HEK293 (cell line): Measurements from ENCODE around the gene RHOF.
A peak's percentile ranks its signal among the peaks of the same experiment; 100 is the strongest.

Experiments used
- CTCF ChIA-PET: fragments of 350-600 bp; formaldehyde crosslinking; extraction: SDS; loops from one replicate; lab custom pipeline; 2021; ENCODE audit warnings: antibody characterized with exemption; lab: Yijun Ruan, JAX
- POLR2A ChIA-PET: fragments of 300-600 bp; formaldehyde crosslinking; extraction: SDS; loops from one replicate; lab custom pipeline; 2020; ENCODE audit warnings: antibody characterized with exemption, inconsistent platforms; lab: Yijun Ruan, JAX
- H3K27ac ChIP-seq: fragments of 200-500 bp; sonication (Bioruptor generic); 2 replicates; pipeline ENCODE4 v1.5.1; 2014; ENCODE audit warnings: low read depth, low read length, control low read depth, inconsistent platforms; ENCODE audit errors: extremely low read depth
- H3K36me3 ChIP-seq, 2 experiments: fragments of 200-500 bp in 1 of 2; sonication (Bioruptor generic) in 1 of 2; 1 replicate in 1 of 2; 2 replicates in 1 of 2; pipeline ENCODE4 v1.5.1; 2014 to 2017; ENCODE audit warnings: inconsistent platforms in 2 of 2, low read length in 2 of 2; ENCODE audit not compliant: control insufficient read depth in 2 of 2, insufficient read depth in 1 of 2
- H3K4me1 ChIP-seq: fragments of 200-500 bp; sonication (Bioruptor generic); 2 replicates; pipeline ENCODE4 v1.5.1; 2014; ENCODE audit warnings: mild to moderate bottlenecking, low read length, inconsistent platforms; ENCODE audit not compliant: control insufficient read depth, insufficient read depth
- H3K4me3 ChIP-seq: 2 replicates; pipeline ENCODE4 v1.5.1; 2011; ENCODE audit warnings: low read depth, mild to moderate bottlenecking, control low read depth, low read length, moderate library complexity
- H3K9me3 ChIP-seq: fragments of 200-500 bp; sonication (Bioruptor generic); 2 replicates; pipeline ENCODE4 v1.5.1; 2014; ENCODE audit warnings: low read depth, low read length, inconsistent platforms; ENCODE audit not compliant: control insufficient read depth, insufficient read depth
- GLIS1 ChIP-seq: fragments of 450-650 bp; formaldehyde crosslinking; IDR thresholded peaks from 2 replicates; pipeline ENCODE4 v1.5.1; 2016; ENCODE audit warnings: missing biosample characterization, missing genetic modification characterization
- GLIS2 ChIP-seq: fragments of 450-650 bp; formaldehyde crosslinking; IDR thresholded peaks from 2 replicates; pipeline ENCODE4 v1.5.1; 2016; ENCODE audit warnings: missing biosample characterization, missing genetic modification characterization
- HIC1 ChIP-seq: fragments of 450-650 bp; formaldehyde crosslinking; IDR thresholded peaks from 2 replicates; pipeline ENCODE4 v1.5.1; 2016; ENCODE audit warnings: missing biosample characterization, missing genetic modification characterization
- KLF1 ChIP-seq: fragments of 450-650 bp; formaldehyde crosslinking; IDR thresholded peaks from 2 replicates; pipeline ENCODE4 v1.5.1; 2016; ENCODE audit warnings: missing biosample characterization, missing genetic modification characterization
- KLF7 ChIP-seq: fragments of 450-650 bp; formaldehyde crosslinking; IDR thresholded peaks from 2 replicates; pipeline ENCODE4 v1.5.1; 2016; ENCODE audit warnings: missing biosample characterization, missing genetic modification characterization, borderline replicate concordance
- MZF1 ChIP-seq: fragments of 450-650 bp; formaldehyde crosslinking; IDR thresholded peaks from 2 replicates; pipeline ENCODE4 v1.5.1; 2017; ENCODE audit warnings: missing biosample characterization, missing genetic modification characterization, borderline replicate concordance
- PRDM10 ChIP-seq: fragments of 450-650 bp; formaldehyde crosslinking; IDR thresholded peaks from 2 replicates; pipeline ENCODE4 v1.5.1; 2016; ENCODE audit warnings: missing biosample characterization, missing genetic modification characterization
- SP2 ChIP-seq: fragments of 450-650 bp; formaldehyde crosslinking; IDR thresholded peaks from 2 replicates; pipeline ENCODE4 v1.5.1; 2016; ENCODE audit warnings: missing biosample characterization, missing genetic modification characterization
- ZBTB20 ChIP-seq: fragments of 450-650 bp; formaldehyde crosslinking; IDR thresholded peaks from 2 replicates; pipeline ENCODE4 v1.5.1; 2016; ENCODE audit warnings: missing biosample characterization, missing genetic modification characterization
- ZBTB26 ChIP-seq: fragments of 450-650 bp; formaldehyde crosslinking; optimal IDR thresholded peaks from 2 replicates; pipeline ENCODE3; 2016; ENCODE audit warnings: missing biosample characterization, mild to moderate bottlenecking, missing genetic modification characterization
- ZBTB7A ChIP-seq: fragments of 450-650 bp; formaldehyde crosslinking; IDR thresholded peaks from 2 replicates; pipeline ENCODE4 v1.5.1; 2016; ENCODE audit warnings: low read depth, missing biosample characterization, missing genetic modification characterization
- ZNF10 ChIP-seq: fragments of 450-650 bp; formaldehyde crosslinking; IDR thresholded peaks from 2 replicates; pipeline ENCODE4 v1.5.1; 2017; ENCODE audit warnings: missing biosample characterization, missing genetic modification characterization
- ZNF157 ChIP-seq: fragments of 450-650 bp; formaldehyde crosslinking; IDR thresholded peaks from 2 replicates; pipeline ENCODE4 v1.5.1; 2016; ENCODE audit warnings: missing biosample characterization, missing genetic modification characterization
- ZNF292 ChIP-seq: fragments of 450-650 bp; formaldehyde crosslinking; IDR thresholded peaks from 2 replicates; pipeline ENCODE4 v1.5.1; 2016; ENCODE audit warnings: low read depth, missing biosample characterization, missing genetic modification characterization, borderline replicate concordance
- ZNF335 ChIP-seq: fragments of 450-650 bp; formaldehyde crosslinking; conservative IDR thresholded peaks from 2 replicates; pipeline ENCODE4 v1.5.1; 2016; ENCODE audit warnings: missing biosample characterization, missing genetic modification characterization
- ZNF341 ChIP-seq: fragments of 450-650 bp; formaldehyde crosslinking; IDR thresholded peaks from 2 replicates; pipeline ENCODE4; 2016; ENCODE audit warnings: low read depth, missing biosample characterization, missing genetic modification characterization
- ZNF354C ChIP-seq: fragments of 450-650 bp; formaldehyde crosslinking; IDR thresholded peaks from 2 replicates; pipeline ENCODE4 v1.5.1; 2016; ENCODE audit warnings: missing biosample characterization, missing genetic modification characterization, low read depth, borderline replicate concordance
- ZNF404 ChIP-seq: fragments of 450-650 bp; formaldehyde crosslinking; IDR thresholded peaks from 2 replicates; pipeline ENCODE4 v1.5.1; 2017; ENCODE audit warnings: missing biosample characterization, missing genetic modification characterization
- ZNF416 ChIP-seq: fragments of 450-650 bp; formaldehyde crosslinking; IDR thresholded peaks from 2 replicates; pipeline ENCODE4 v1.5.1; 2016; ENCODE audit warnings: missing biosample characterization, missing genetic modification characterization
- ZNF514 ChIP-seq: fragments of 450-650 bp; formaldehyde crosslinking; IDR thresholded peaks from 2 replicates; pipeline ENCODE4 v1.5.1; 2016; ENCODE audit warnings: missing biosample characterization, missing genetic modification characterization
- ZNF580 ChIP-seq: fragments of 450-650 bp; formaldehyde crosslinking; IDR thresholded peaks from 2 replicates; pipeline ENCODE4 v1.5.1; 2016; ENCODE audit warnings: missing biosample characterization, missing genetic modification characterization
- ZNF585B ChIP-seq: fragments of 450-650 bp; formaldehyde crosslinking; IDR thresholded peaks from 2 replicates; pipeline ENCODE4 v1.5.1; 2016; ENCODE audit warnings: missing biosample characterization, missing genetic modification characterization
- ZNF629 ChIP-seq: fragments of 450-650 bp; formaldehyde crosslinking; IDR thresholded peaks from 2 replicates; pipeline ENCODE4 v1.5.1; 2017; ENCODE audit warnings: missing biosample characterization, missing genetic modification characterization
- ZNF701 ChIP-seq: fragments of 450-650 bp; formaldehyde crosslinking; IDR thresholded peaks from 2 replicates; pipeline ENCODE4 v1.5.1; 2016; ENCODE audit warnings: missing biosample characterization, missing genetic modification characterization
- ZNF707 ChIP-seq: fragments of 450-650 bp; formaldehyde crosslinking; IDR thresholded peaks from 2 replicates; pipeline ENCODE4 v1.5.1; 2016; ENCODE audit warnings: missing biosample characterization, missing genetic modification characterization
- ZNF76 ChIP-seq: fragments of 450-650 bp; formaldehyde crosslinking; IDR thresholded peaks from 2 replicates; pipeline ENCODE4; 2016; ENCODE audit warnings: low read depth, missing biosample characterization, missing genetic modification characterization, borderline replicate concordance
- ZNF768 ChIP-seq: fragments of 450-650 bp; formaldehyde crosslinking; IDR thresholded peaks from 2 replicates; pipeline ENCODE4 v1.5.1; 2018; ENCODE audit warnings: missing biosample characterization, mild to moderate bottlenecking, missing genetic modification characterization
- ZNF792 ChIP-seq: fragments of 450-650 bp; formaldehyde crosslinking; IDR thresholded peaks from 2 replicates; pipeline ENCODE4 v1.5.1; 2016; ENCODE audit warnings: missing biosample characterization, missing genetic modification characterization
- ZXDB ChIP-seq: fragments of 450-650 bp; formaldehyde crosslinking; IDR thresholded peaks from 2 replicates; pipeline ENCODE4 v1.5.1; 2016; ENCODE audit warnings: missing biosample characterization, missing genetic modification characterization

Gene RHOF

GRCh38 chr12:121794534-121795033, 1.1 kb upstream of the RHOF start (continued):
- peak; percentile 62; the same call in 1 of the 2 replicates for TF ChIP-seq PRDM10 (tag by site-specific recombination)
- TF ChIP-seq GLIS2 (tag by site-specific recombination), result peak; percentile 81; the same call in 1 of the 2 replicates
- TF ChIP-seq ZBTB20 (tag by site-specific recombination), result peak; percentile 32; the same call in 1 of the 2 replicates
- no peak for TF ChIP-seq ZNF585B (tag by site-specific recombination)
- TF ChIP-seq ZNF157 (tag by site-specific recombination), result no peak
- TF ChIP-seq ZNF335 (tag by site-specific recombination), result 0 out of 2 replicates have a peak, but pooled peaks have one; percentile 1
- 0 out of 2 replicates have a peak, but pooled peaks have one; percentile 8 for TF ChIP-seq KLF7
- no peak for TF ChIP-seq ZNF404 (tag by site-specific recombination)
- no peak for TF ChIP-seq ZNF792 (tag by site-specific recombination)
- TF ChIP-seq SP2 (tag by site-specific recombination), result no peak
- no peak; the same call in none of the 2 replicates for TF ChIP-seq KLF1 (tag by site-specific recombination)
- no peak for TF ChIP-seq ZXDB (tag by site-specific recombination)
- no peak for TF ChIP-seq ZNF701 (tag by site-specific recombination)
- 0 out of 2 replicates have a peak, but pooled peaks have one; percentile 19 for TF ChIP-seq ZNF76 (tag by site-specific recombination)
- TF ChIP-seq MZF1 (tag by site-specific recombination), result peak; percentile 88
- TF ChIP-seq ZNF768 (tag by site-specific recombination), result no peak
- TF ChIP-seq HIC1 (tag by site-specific recombination), result no peak
- peak; percentile 65; the same call in 1 of the 2 replicates for TF ChIP-seq ZNF10
- TF ChIP-seq GLIS1, result peak; percentile 27

GRCh38 chr12:121793838-121794533, 498 bp upstream of the RHOF start:
- peak overlapping the region; percentile 0; the same call in 1 of the 2 replicates for H3K27ac ChIP-seq
- CTCF ChIA-PET, result interaction anchor here (0.6 to 9.8 kb wide), 68 partner anchors 14 to 660 kb away, joined by 3 to 393 read pairs (median 5); partner anchors contain the start of genes HPD, ORAI1, PSMD9 and SETD1B
- TF ChIP-seq ZNF10, result no peak
- no peak for TF ChIP-seq ZNF292 (tag by site-specific recombination)
- no peak for TF ChIP-seq ZNF416 (tag by site-specific recombination)
- peak; percentile 76 for TF ChIP-seq ZNF629 (tag by site-specific recombination)
- no peak for TF ChIP-seq ZNF707 (tag by site-specific recombination)
- TF ChIP-seq ZBTB26 (tag by site-specific recombination), result peak; percentile 94
- TF ChIP-seq ZNF354C (tag by site-specific recombination), result no peak
- TF ChIP-seq ZNF580 (tag by site-specific recombination), result no peak; the same call in 1 of the 2 replicates
- no peak for TF ChIP-seq ZNF514
- peak; percentile 90 for TF ChIP-seq ZNF341 (tag by site-specific recombination)
- TF ChIP-seq ZBTB7A (tag by site-specific recombination), result peak; percentile 86

More at GRCh38 chr12:121793838-121794533, 498 bp upstream of the RHOF start:
- Histone ChIP-seq H3K4me1 (peaks cover 17% of the 10 kb centered on the region), H3K4me3 (peak overlapping the region; percentile 50), H3K36me3 (peaks cover 0 to 25% of the 10 kb centered on the region in 2 experiments; a peak in 1 of 3 replicates), H3K9me3 (no peaks in the 10 kb centered on the region)
- POLR2A ChIA-PET, result interaction anchor here (0.5 to 8.9 kb wide), 12 partner anchors 9 to 336 kb away, joined by 3 to 165 read pairs (median 4); partner anchors contain the start of genes PSMD9, SETD1B and TMEM120B
